Liver (tissue), 9 donors: ENCODE measurements around the gene MAP2K7. TPM values are rescaled to one million over a fixed set of nuclear protein-coding genes. Genes with fewer than 3 reads are reported as not detected.

Experiments
- DNase-seq: peaks from one replicate; pipeline ENCODE4 v3.0.0-alpha.2; 2017; ENCODE audit warnings: low spot score
- H3K27ac ChIP-seq, 2 donors: one replicate each; pipeline ENCODE4 v1.7.0; 2013; ENCODE audit warnings: inconsistent platforms in 2 of 2, low read length in 2 of 2, control low read depth in 1 of 2, low read depth in 1 of 2, mild to moderate bottlenecking in 1 of 2
- H3K27me3 ChIP-seq, 4 donors: one replicate each; pipeline versions ENCODE4 v1.6.1 to v1.7.0; 2013; ENCODE audit warnings: low read length in 3 of 4, inconsistent platforms in 1 of 4, mild to moderate bottlenecking in 1 of 4, moderate library complexity in 1 of 4; ENCODE audit not compliant: control insufficient read depth in 4 of 4, insufficient read depth in 4 of 4
- H3K36me3 ChIP-seq, 4 donors: one replicate each; pipeline versions ENCODE4 v1.6.1 to v1.7.0; 2013; ENCODE audit warnings: low read length in 3 of 4, mild to moderate bottlenecking in 3 of 4, low read depth in 1 of 4, moderate library complexity in 1 of 4; ENCODE audit not compliant: control insufficient read depth in 4 of 4, insufficient read depth in 3 of 4
- H3K4me1 ChIP-seq, 4 donors: one replicate each; pipeline versions ENCODE4 v1.6.1 to v1.7.0; 2013; ENCODE audit warnings: low read length in 3 of 4, mild to moderate bottlenecking in 3 of 4, moderate library complexity in 1 of 4; ENCODE audit not compliant: control insufficient read depth in 4 of 4, insufficient read depth in 4 of 4
- H3K4me3 ChIP-seq, 3 donors: one replicate each; pipeline versions ENCODE4 v1.6.1 to v1.7.0; 2013; ENCODE audit warnings: low read length in 3 of 3, control low read depth in 1 of 3, low read depth in 1 of 3, mild to moderate bottlenecking in 1 of 3
- H3K9ac ChIP-seq, 2 donors: one replicate each; pipeline ENCODE4 v1.7.0; 2013; ENCODE audit warnings: low read length in 2 of 2, mild to moderate bottlenecking in 2 of 2, moderate library complexity in 2 of 2, control low read depth in 1 of 2, low read depth in 1 of 2
- H3K9me3 ChIP-seq, 4 donors: one replicate each; pipeline versions ENCODE4 v1.6.1 to v1.7.0; 2013; ENCODE audit warnings: low read length in 3 of 4; ENCODE audit not compliant: control insufficient read depth in 4 of 4
- EGR1 ChIP-seq, 2 donors: IDR thresholded peaks; 2 replicates each; pipeline ENCODE4 v1.6.1; 2016 to 2018; ENCODE audit warnings: antibody characterized with exemption in 2 of 2, low read depth in 2 of 2
- FOXA1 ChIP-seq: IDR thresholded peaks from 2 replicates; pipeline ENCODE4 v1.6.1; 2016; ENCODE audit warnings: antibody characterized with exemption
- FOXA2 ChIP-seq: IDR thresholded peaks from 2 replicates; pipeline ENCODE4 v1.6.1; 2016; ENCODE audit warnings: antibody characterized with exemption
- GABPA ChIP-seq, 2 donors: IDR thresholded peaks in 1 of 2; conservative IDR thresholded peaks in 1 of 2; 2 replicates each; pipeline ENCODE4 v1.6.1; 2016; ENCODE audit warnings: antibody characterized with exemption in 2 of 2, mild to moderate bottlenecking in 1 of 2, moderate library complexity in 1 of 2
- HNF4A ChIP-seq, 2 donors: conservative IDR thresholded peaks; 2 replicates each; pipeline ENCODE4 v1.6.1; 2016; ENCODE audit warnings: antibody characterized with exemption in 2 of 2, mild to moderate bottlenecking in 2 of 2
- HNF4G ChIP-seq: IDR thresholded peaks from 2 replicates; pipeline ENCODE4 v1.6.1; 2016; ENCODE audit warnings: antibody characterized with exemption
- JUND ChIP-seq, 2 donors: IDR thresholded peaks; 2 replicates each; pipeline ENCODE4 v1.6.1; 2016; ENCODE audit warnings: antibody characterized with exemption in 2 of 2
- MAX ChIP-seq: IDR thresholded peaks from 2 replicates; pipeline ENCODE4 v1.6.1; 2016; ENCODE audit warnings: antibody characterized with exemption
- NR2F2 ChIP-seq: IDR thresholded peaks from 2 replicates; pipeline ENCODE4 v1.6.1; 2016; ENCODE audit warnings: antibody characterized with exemption
- REST ChIP-seq: IDR thresholded peaks from 2 replicates; pipeline ENCODE4 v1.6.1; 2016; ENCODE audit warnings: antibody characterized with exemption, mild to moderate bottlenecking
- RXRA ChIP-seq, 2 donors: IDR thresholded peaks; 2 replicates each; pipeline ENCODE4 v1.6.1; 2017 to 2018; ENCODE audit warnings: antibody characterized with exemption in 2 of 2, mild to moderate bottlenecking in 1 of 2
- SP1 ChIP-seq: IDR thresholded peaks from 2 replicates; pipeline ENCODE4 v1.6.1; 2018; ENCODE audit warnings: antibody characterized with exemption, mild to moderate bottlenecking
- TAF1 ChIP-seq: conservative IDR thresholded peaks from 2 replicates; pipeline ENCODE4 v1.6.1; 2016; ENCODE audit warnings: antibody characterized with exemption, mild to moderate bottlenecking
- YY1 ChIP-seq: IDR thresholded peaks from 2 replicates; pipeline ENCODE4 v1.6.1; 2016; ENCODE audit warnings: antibody characterized with exemption, mild to moderate bottlenecking
- ZBTB33 ChIP-seq: IDR thresholded peaks from 2 replicates; pipeline ENCODE4 v1.6.1; 2016; ENCODE audit warnings: antibody characterized with exemption
- WGBS: extraction: QIAGEN DNeasy Blood & Tissue Kit; methylation state at CpG from one replicate; pipeline ENCODE4 v1.1.7; 2013; 5-methylcytosine and 5-hydroxymethylcytosine counted together
- polyA plus RNA-seq, 2 donors: library from polyadenylated mRNA; stranded (reverse) in 1 of 2; unstranded in 1 of 2; fragments of 200-250 nt in 1 of 2; fragments of >200 nt in 1 of 2; fragmentation: Nextera tagmentation in 1 of 2; extraction: Ambion mirVana in 1 of 2; gene quantifications; one replicate each; pipeline versions ENCODE4 v1.2.1 to v1.2.3, GENCODE V29; 2013 to 2015
- total RNA-seq, 2 donors: library from RNA; depleted of rRNA; stranded (reverse); fragments of >200 nt; gene quantifications; one replicate each; pipeline ENCODE4 v1.2.3, GENCODE V29; 2014
- donor health status: healthy.
- donor health status: healthy.
- donor health status: healthy.
- donor health status: healthy.
- donor health status: healthy.

MAP2K7 gene
- total and polyA plus RNA-seq, 4 donors = 3.0 to 11.7 (median 9.5) TPM

GRCh38 chr19:7898967-7899366 lies 4.7 kb upstream of the MAP2K7 start:
- WGBS = 96% methylated on average over 16 of the region's 16 CpGs
- H3K4me3 ChIP-seq = no peak overlapping the region
- no peaks in the 10 kb centered on the region for H3K36me3 ChIP-seq
- H3K9ac ChIP-seq = no peak overlapping the region
- H3K4me1 ChIP-seq = peaks cover 3 to 24% (median 14%) of the 10 kb centered on the region in 4 donors
- H3K27ac ChIP-seq = no peak overlapping the region
- TF ChIP-seq YY1 (no peak), MAX (no peak), TAF1 (no peak), REST (no peak), FOXA2 (no peak), GABPA (IDR thresholded peaks at IDR 0.05 in 1 of 2, conservative IDR thresholded peaks at IDR 0.05 in 1 of 2) (no peak), JUND (IDR thresholded peaks at IDR 0.05) (no peak), ZBTB33 (no peak)
- no peak for DNase-seq
- no peaks in the 10 kb centered on the region for H3K27me3 ChIP-seq
- no peaks in the 10 kb centered on the region for H3K9me3 ChIP-seq

GRCh38 chr19:7899751-7900378 lies 3.8 kb upstream of the MAP2K7 start:
- WGBS = 96% methylated on average over 34 of the region's 34 CpGs

More at GRCh38 chr19:7899751-7900378, 3.8 kb upstream of the MAP2K7 start:
- TF ChIP-seq RXRA (IDR thresholded peaks at IDR 0.05) (no peak), JUND (IDR thresholded peaks at IDR 0.05) (no peak), GABPA (IDR thresholded peaks at IDR 0.05 in 1 of 2, conservative IDR thresholded peaks at IDR 0.05 in 1 of 2) (no peak), FOXA1 (no peak), YY1 (no peak), TAF1 (no peak), REST (no peak), NR2F2 (no peak), SP1 (no peak), HNF4A (conservative IDR thresholded peaks at IDR 0.05) (no peak), HNF4G (no peak), FOXA2 (no peak), EGR1 (IDR thresholded peaks at IDR 0.05; ENCODE audit: low read depth in 2 of 2) (no peak)
- no peak for DNase-seq
- no peaks in the 10 kb centered on the region for H3K27me3 ChIP-seq
- H3K27ac ChIP-seq = no peak overlapping the region
- H3K4me3 ChIP-seq = no peak overlapping the region
- H3K9ac ChIP-seq = no peak overlapping the region
- no peaks in the 10 kb centered on the region for H3K9me3 ChIP-seq
- no peaks in the 10 kb centered on the region for H3K36me3 ChIP-seq
- peaks cover 5 to 30% (median 20%) of the 10 kb centered on the region in 4 donors for H3K4me1 ChIP-seq
